Dedifferentiated amniotic fluid mesenchymal stem cell (primary cell): ENCODE measurements around the gene TNFAIP8.

Source experiments
- DNase-seq: peaks from one replicate; pipeline ENCODE4 v3.0.0-alpha.2; 2016; ENCODE audit errors: extremely low spot score

The TNFAIP8 gene

GRCh38 chr5:119347991-119348390 lies 7.8 kb upstream of the TNFAIP8 start:
- DNase-seq: peak; percentile 60

DNA sequence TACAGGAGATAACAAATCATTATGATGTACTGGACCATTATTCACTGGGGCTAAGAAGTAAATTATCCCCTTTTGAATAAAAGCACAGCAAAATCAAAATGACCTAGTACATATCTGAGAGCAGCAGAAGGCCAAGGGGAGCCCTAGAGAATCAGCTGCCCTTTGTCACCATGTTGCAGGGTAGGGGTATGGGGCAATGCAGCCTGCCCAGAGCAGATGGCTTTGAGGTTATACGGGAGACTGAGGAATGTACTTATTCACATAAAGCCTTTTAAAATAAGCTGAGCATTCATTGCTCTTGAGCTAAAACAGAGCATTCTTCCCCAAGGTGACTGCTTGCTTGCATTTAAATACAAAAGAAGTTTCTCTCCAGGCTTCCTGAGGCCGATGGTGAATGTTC lies 2.6 kb upstream of the TNFAIP8 start:
- no peak for DNase-seq

GRCh38 chr5:119353686-119354366 lies 2.0 kb upstream of the TNFAIP8 start:
- DNase-seq: no peak

GRCh38 chr5:119354537-119355243 lies 1.1 kb upstream of the TNFAIP8 start:
- DNase-seq: no peak

GRCh38 chr5:119355244-119355638 lies 578 bp upstream of the TNFAIP8 start:
- no peak for DNase-seq

DNA sequence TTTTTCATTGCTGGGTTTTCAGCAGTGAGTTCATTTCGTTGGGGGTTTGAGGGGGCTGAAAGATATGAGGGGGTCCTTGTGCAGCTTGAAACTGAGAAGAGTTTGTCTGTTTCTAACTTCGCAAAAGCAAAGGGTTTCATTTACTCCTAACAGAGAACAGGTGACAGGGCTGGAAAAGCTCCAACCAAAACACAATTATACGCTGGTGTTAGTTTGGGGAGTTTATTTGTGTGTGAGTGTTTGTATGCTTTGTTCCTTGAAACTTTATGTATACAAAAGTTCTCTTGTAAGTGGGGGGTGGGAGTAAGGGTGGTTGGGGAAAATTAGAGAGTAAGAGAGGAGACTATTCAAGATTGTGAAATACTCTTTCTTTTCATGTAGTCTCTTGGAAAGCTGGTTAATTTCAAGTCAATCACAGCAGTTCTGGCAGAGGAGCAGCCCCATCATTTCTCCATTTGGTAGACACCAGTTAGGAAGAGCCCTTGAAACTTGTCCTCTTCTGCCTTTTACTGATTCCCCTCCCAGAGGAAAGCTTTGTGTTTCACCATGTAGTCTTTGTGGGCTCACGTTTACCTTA lies 881 bp downstream of the TNFAIP8 start:
- peak; percentile 31 for DNase-seq

GRCh38 chr5:119357270-119357669 lies 1.5 kb downstream of the TNFAIP8 start:
- no peak for DNase-seq

DNA sequence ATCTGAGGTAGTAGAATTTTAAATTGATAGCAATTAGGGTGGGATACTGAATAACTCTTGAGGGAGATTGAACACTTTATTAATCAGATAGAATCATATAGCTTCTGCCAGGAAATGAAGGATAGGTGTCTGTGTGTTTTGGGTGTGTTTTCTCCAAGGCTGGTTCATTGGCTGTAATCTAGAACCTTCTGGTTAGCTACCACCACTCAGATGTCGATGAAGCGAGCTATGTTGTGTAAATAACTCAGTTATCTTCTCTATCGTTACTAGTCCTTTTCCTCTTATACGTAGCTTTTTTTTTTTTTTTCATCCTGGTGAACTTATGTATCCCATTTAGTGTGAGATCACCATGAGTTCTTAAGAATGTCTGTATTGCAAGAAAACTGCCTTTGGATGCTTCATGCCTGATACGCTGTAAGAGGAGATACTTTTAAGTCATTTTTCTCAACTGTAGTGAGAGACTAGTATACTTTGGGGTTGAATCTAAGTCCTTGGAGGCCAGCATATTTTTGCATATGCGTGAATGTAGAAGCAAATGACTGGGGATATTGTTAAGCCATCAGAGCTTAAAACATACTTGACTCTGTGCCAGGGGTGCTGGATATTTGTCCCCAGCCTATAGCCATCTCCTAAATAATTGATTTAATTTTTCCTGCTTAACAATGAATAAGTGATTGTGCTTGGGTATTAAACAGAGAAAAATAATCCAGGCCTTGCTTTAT lies 2.1 kb downstream of the TNFAIP8 start:
- no peak for DNase-seq

DNA sequence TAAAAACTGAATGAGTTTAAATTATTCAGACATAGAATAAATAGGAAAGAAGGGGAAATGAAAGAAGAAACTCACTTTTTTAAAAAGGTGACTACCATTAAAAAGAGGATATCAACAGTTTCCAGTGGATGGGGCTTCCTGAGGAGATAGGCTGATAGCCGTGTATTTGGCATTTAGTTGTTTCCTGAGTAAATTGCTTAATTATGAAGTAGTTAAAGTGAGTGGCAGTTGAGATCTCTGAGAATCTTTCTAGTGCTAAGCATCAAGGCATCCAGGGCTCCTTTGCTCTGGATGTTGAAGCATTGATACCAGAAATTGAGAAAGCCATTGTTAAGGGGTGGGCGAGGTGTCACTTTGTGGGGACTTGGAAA lies 2.7 kb downstream of the TNFAIP8 start:
- no peak for DNase-seq

DNA sequence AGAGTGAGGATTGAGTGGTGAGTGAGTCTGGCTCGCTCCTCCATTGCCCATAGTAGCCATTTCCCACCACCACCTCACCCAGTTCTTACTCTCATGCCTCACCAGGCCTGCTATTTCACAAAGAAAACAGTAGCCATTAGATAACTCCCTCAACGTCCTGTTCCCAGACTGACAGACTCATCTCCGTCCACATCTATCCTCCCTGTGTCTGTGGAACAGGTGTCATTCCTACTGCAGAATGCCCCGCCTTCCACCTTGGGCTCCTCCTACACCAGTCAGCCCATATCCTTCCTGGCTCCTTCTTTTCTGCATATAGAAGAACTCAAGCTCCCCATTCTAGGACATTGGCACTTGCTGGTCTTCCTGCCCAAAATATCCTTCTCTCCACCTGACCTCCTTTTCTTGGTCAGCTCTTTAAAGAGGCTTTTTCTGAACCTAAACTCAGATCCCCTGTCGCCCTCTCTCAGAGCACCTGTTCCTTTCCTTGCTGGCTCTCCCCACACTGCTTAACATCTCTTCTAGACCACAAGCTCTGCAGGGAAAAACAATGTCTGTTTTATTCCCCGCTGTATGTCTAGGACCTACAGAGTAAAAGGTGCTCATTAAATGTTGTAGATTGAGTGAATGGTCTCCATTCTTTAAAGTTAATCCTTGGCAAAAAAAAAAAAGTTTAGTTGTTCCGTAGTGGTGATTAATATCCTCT lies 3.2 kb downstream of the TNFAIP8 start:
- no peak for DNase-seq

- no peak for DNase-seq
Observed at GRCh38 chr5:119359737-119360413, 4.1 kb downstream of the TNFAIP8 start.

DNA sequence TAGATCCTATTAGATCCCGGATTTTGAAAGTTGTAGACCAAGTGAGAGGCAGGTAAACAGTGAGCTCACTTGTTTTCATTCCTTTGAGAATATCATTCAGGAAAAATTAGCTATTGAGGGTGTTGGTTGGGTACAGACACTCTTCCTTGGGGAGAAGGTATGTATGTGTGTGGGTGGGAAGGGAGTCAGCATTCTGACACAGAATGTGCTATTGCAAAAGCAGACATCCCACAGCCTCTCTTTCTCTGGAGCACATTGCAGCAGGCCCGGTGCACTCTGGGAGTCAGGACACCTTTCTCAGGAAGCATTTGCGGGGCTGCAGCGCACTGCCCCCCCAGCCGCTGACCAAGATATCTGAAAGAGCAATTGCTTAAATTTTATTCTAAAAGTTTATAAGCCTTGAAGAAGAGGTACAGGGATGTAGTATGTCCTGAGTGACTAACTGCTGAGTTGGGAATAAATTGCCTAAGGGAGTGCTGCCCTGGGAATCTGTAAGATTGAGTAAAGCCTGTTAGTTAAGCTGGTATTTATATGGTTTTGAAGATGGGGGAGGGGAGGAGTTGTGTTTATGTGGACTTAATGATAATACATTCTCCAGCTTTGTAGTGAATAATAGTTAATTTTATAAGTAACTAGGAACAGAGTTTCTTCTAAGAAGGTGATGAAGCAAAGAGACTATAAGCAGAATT lies 5.2 kb downstream of the TNFAIP8 start:
- DNase-seq: no peak

DNA sequence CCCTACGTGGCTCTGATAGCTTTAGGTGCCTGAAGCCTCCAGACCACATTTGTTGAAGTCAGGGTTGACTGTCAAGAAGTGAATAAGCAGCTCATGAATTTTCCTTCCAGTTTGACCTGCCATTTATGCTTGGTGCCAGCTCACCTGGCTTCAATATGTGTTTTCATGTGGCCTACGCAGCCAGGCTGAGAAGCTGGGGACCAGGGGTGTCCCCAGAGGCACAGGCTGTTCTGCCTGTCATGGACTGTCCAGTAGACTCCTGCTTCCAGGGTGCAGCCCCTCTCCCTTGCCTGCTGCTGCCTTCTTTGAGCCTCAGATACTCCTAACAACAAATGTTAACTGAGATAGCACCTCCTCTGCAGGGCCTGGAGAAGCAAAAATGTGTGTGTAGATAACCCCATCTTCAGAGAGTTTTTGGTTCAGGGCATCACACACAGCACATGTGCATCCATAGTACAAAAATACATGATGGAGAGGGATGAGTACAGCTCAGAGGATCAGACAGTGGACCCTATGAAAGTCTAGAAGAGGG lies 5.8 kb downstream of the TNFAIP8 start:
- no peak for DNase-seq

DNA sequence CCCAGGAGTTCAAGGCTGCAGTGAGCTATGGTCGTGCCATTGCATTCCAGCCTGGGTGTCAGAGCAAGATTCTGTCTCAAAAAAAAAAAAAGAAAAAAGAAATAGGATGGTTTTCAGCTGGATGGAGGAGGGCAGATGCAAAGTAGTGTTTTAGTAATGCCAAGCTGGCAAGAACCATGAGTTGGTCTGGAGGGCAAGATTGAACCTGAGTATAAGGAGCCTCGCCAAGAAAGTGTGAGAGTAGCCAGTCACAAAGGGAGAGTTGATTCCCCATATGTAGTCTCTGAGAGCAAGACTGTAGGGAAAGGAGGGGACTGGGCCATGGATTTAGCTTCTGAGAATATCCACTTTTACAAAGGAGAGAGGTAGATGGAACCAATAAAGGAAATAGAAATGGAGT lies 6.9 kb downstream of the TNFAIP8 start:
- DNase-seq: no peak

- DNase-seq: no peak
Observed at GRCh38 chr5:119363271-119363670, 7.5 kb downstream of the TNFAIP8 start.

DNA sequence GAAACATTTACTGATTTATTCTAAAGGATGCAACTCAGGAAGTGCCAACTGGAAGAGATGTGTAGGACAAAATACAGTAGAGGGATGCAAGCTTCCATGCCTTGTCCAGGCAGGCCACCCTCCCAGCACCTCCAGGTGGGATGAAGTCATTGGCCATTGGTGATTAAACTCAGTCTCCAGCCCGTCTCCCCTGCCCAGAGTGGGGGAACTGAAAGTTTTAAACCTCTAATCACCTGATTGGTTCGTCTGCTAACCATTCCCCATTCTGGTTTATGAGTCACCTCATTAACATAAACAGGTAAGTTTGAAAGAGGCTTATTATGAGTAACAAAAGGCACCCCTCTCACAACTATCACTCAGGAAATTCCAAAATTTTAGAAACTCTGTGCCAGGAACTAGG lies 8.1 kb downstream of the TNFAIP8 start:
- DNase-seq: no peak

DNA sequence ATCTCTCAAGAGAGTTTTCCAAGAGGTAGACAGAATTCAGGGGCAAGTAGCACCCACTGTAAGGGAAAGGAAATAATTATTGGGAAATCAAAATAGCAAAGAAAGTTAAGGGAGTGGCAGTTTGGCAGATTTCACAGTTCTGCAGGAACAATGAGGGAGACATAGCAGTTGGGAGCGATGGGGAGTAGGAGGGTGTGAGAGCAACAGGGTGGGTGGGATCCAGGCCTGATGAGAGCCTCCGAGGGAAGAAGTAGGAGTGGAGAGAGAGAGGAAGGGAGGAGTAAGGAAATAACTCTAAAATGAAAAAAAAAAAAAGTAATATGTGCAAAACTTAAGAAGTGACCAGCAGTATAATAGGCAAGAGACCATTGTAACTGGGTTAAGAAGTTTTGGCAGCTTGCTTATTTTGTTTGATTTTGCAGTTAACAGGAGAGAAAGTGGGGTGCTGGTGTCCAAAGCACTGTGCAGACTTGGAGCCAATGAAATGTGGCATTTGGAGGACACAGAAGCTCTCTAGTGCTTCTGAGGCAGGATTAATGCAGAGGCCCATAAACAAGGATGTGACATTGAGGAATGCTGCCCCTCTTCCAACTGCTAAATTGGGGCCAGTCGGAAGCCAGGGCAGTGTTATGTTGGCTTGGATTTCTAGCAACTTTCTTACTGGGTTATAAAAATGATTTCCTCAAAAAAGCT lies 10.2 kb downstream of the TNFAIP8 start:
- no peak for DNase-seq

GRCh38 chr5:119366540-119366881 lies 10.7 kb downstream of the TNFAIP8 start:
- no peak for DNase-seq

- DNase-seq: peak; percentile 31
Observed at GRCh38 chr5:119367502-119368237, 11.9 kb downstream of the TNFAIP8 start.
